Stimulated activated CD8-positive, alpha-beta memory T cell treated with anti-CD3 and anti-CD28 coated beads, Interleukin-15, amount 100 ng/mL, for 4 hours (primary cell): Measurements from ENCODE around the gene NET1.

ENCODE experiments used
- DNase-seq, 2 donors: peaks; one replicate each; pipeline ENCODE4 v3.0.0-alpha.2; 2020; ENCODE audit warnings: low read depth in 2 of 2

Gene NET1

GRCh38 chr10:5485290-5485689 lies 72.9 kb downstream of the NET1 start:
- DNase-seq, result no peak

- DNase-seq, result no peak
Observed at GRCh38 chr10:5485948-5486852, 73.8 kb downstream of the NET1 start.

GRCh38 chr10:5486853-5487235 lies 74.5 kb downstream of the NET1 start:
- DNase-seq, result no peak

- no peak for DNase-seq
Observed at GRCh38 chr10:5488272-5489161, 76.2 kb downstream of the NET1 start.

GRCh38 chr10:5490032-5490431 lies 77.7 kb downstream of the NET1 start:
- no peak for DNase-seq

- no peak for DNase-seq
Observed at GRCh38 chr10:5490698-5491464, 78.5 kb downstream of the NET1 start.

GRCh38 chr10:5491477-5491876 lies 79.1 kb downstream of the NET1 start:
- DNase-seq, result no peak

GRCh38 chr10:5492322-5492855 lies 80.0 kb downstream of the NET1 start:
- no peak for DNase-seq

- DNase-seq, result no peak
Observed at GRCh38 chr10:5492929-5493576, 80.7 kb downstream of the NET1 start.

GRCh38 chr10:5493691-5494090 lies 81.3 kb downstream of the NET1 start:
- DNase-seq, result no peak

GRCh38 chr10:5494611-5495010 lies 82.3 kb downstream of the NET1 start:
- no peak for DNase-seq

GRCh38 chr10:5496261-5497250 lies 84.2 kb downstream of the NET1 start:
- no peak for DNase-seq

GRCh38 chr10:5497289-5497688 lies 84.9 kb downstream of the NET1 start:
- no peak for DNase-seq

GRCh38 chr10:5497948-5498730 lies 85.8 kb downstream of the NET1 start:
- no peak for DNase-seq

GRCh38 chr10:5498791-5499492 lies 86.6 kb downstream of the NET1 start:
- DNase-seq, result no peak

GRCh38 chr10:5499493-5500140 lies 87.3 kb downstream of the NET1 start, which contains the start of gene CALML5:
TSS of gene CALML5 (minus strand) at chr10:5499570. CDS start at chr10:5499438, 132 bp downstream.
- no peak for DNase-seq

- no peak for DNase-seq
Observed at GRCh38 chr10:5500162-5500670, 87.9 kb downstream of the NET1 start.

- no peak for DNase-seq
Observed at GRCh38 chr10:5500910-5501309, 88.6 kb downstream of the NET1 start.
